Right ventricle myocardium superior (tissue), 1 donor: ENCODE data around the gene ACOT12. TPM values are rescaled to one million over a fixed set of nuclear protein-coding genes. Genes with fewer than 3 reads are reported as not detected.
"Not testable (repeated sequence)": the region's sequence is repeated elsewhere in the genome, so short reads cannot be mapped to it uniquely, and the experiment has no call there.

Source experiments
- ATAC-seq: fragments of 200-7000 bp; cut with Tn5 transposase; one replicate; pipeline ENCODE4 v1.9.1; 2020; ENCODE audit warnings: mild to moderate bottlenecking; ENCODE audit not compliant: poor library complexity
- DNase-seq: peaks from one replicate; pipeline ENCODE4 v3.0.0-alpha.2; 2020
- intact Hi-C: fragments of 100-400 bp; cut with DNase I; formaldehyde crosslinking; loops from one replicate; pipeline ENCODE4 v1.11.2; 2022
- total RNA-seq: library from RNA; stranded (reverse); fragmentation: NEBNext Ultra II Directional; extraction: Animal tissue kit (Norgen Biotek cat#: 25700); gene quantifications from one replicate; pipeline ENCODE4 v1.2.1, GENCODE V29; 2021
- donor health status: DM: no; HTN: yes; CAD: no; lungs with severe emphysema.

Gene ACOT12
- total RNA-seq, 1 donor from 2014 or later, result not detected

DNA sequence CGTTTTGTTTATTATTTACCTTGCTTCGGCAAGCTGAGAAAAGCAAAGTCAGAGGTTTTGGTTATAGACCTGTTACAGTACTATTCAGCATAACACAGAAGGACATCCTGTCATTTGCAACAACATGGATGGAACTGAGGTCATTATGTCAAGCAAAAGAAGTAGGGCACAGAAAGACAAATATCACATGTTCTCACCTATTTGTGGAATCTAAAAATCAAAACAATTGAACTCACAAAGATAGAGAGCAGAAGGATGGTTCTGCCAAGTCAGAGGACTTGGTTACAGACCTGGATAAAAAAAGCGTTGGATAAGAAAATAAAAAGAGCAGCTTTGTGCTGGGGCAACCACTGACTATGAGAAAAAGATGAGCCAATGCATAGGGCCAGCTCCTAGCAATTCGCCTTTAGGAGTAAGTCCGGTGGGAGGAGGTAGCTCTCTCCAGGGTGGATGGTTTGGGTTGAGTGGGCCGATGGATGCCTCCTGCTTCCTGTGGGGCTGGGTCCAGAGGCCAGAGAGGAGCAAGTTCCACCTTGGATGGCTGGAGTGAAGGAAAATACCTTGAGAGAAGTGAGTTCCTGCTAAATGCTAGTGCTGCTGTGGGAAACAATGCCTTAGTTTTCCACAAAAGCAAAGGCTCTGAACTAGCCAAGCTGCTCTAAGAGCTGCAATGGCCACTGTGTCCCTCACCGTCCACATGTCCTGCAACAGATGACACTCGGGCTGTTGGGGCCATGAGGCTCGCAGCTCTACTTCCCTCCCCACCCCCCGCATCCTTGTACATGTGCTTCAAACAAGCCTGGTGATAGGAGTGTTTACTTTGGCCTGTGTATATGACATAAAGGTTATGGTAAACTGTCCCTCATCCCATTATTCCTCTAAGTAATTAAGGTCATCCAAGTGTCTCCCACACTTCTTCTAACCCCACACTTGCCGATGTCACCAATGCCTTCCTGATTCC lies 38.4 kb downstream of the ACOT12 start:
- intact Hi-C loops, result no loop called here
- DNase-seq (no peak), ATAC-seq (no peak)

DNA sequence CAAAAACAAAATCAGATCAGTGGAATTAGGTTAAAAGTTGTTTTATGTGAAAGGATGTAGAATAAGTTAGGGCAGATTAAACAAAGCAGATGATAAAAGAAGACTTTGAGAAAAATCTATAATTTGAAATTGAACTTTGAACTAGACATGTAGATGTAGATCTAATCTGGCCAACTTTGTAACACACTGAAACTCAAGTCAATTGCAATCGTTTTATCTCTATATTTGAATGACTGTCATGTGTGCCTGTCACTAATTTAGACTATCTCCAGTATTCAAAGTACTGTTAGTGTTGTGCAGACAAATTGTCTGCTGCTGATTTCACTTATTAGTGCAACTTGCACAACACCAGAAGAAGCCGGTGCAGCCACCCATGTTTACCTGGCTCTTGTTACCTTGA lies 39.8 kb downstream of the ACOT12 start:
- DNase-seq, result no peak
- intact Hi-C loops, result no loop called here
- ATAC-seq, result no peak

DNA sequence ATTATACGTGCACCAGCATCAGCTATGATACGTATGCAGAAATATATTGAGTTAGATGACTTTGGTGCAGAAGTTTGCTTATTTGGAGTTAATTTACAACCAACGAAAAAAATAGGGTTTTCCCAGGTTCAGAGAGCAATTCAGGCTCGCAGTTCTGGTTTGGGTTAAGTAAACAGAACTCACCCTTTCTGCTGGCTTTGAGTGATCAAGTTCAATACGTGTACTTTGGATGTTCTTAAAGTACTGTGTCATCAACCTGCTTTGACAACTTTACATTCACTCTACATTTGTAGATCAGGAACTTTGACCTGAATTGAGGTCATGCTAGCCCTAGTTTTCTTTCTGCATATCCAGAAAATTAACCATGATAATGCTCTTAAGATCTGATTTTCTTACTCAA lies 40.7 kb downstream of the ACOT12 start:
- no peak for ATAC-seq
- DNase-seq, result no peak
- intact Hi-C loops, result no loop called here

DNA sequence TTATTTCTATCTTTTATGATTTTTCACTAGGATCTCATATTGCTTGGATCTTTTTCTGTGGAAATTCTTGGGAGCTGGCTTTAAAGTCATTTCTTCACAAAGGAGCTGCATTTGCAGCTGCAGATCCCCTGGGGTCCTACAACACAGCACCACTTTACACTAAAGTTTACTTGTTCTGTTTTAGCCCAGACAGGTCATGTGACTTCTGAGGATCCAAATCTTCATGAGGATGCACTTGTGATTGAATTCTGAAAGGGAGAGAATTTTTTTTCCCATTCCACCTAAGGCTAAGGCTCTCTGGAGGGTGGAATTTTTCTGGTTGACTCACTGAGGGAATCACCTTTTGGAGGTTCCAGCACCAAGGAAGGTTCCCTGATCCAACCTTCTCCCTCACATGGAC lies 43.4 kb downstream of the ACOT12 start:
- ATAC-seq (no peak), DNase-seq (no peak)
- intact Hi-C loops, result no loop called here

DNA sequence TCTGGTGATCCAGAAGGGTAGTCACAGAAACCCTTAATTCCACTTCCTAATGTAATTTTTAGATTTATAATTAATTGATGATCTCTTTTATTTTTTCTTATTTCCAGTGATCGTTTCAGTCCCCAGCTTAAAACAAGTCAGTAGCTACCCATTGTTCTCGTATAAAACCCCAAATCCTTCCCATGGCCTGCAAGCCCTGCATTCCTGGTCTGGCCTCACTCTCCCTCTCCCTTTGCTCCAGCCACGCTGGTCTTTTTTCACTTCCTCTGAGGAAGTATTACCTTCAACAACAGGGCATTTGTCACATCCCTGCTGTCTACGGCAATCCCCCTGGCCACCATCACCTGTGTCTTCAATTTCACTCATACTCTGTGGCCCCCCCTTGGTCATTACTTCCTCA lies 44.8 kb downstream of the ACOT12 start:
- DNase-seq, result no peak
- no peak for ATAC-seq
- intact Hi-C loops, result no loop called here

DNA sequence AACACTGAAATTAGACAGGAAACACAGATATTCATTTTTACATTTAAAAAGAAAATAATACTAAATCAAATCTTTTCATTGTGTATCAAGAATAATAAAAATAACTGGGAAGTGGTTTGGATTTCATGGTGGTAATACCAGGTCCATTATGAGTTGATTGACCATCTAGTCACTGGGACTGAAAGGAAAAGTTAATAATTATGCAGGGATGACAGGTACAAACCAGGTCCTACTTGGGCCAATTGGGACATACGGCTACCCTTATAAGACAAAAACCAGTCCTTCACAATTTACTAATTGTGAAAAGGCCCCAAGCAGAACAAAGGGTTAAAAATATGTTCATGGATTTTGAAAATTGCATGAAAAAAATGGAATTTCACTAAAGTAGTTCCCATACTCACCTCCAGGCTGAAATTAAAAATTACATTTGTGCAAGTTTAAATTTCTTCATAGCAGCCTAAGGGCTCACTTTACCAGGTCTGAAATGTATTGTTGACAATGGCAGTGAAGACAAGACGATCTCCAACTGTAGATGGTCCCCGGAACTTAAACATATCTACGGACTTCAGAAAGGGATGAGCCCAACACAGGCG lies 48.4 kb downstream of the ACOT12 start:
- ATAC-seq (no peak), DNase-seq (no peak)
- intact Hi-C loops, result no loop called here

DNA sequence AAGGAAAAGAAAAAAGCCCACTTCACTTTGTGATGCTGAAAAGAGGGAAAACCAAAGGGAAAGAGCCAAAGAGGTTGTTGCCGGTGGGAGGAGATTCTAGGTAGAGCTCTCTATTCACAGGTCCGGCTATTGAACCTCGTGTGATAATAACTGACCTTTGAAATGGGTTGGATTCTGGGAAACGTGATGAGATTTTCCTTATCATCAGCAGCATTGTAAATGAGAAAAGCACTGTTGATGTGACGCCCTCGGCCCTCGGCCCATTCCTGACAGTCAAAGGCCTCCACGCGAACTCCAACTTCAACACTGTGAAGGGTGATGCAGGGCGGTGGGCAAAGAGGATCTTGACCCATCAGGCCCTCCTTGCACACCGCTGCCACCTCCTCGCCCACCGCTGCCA lies 49.2 kb downstream of the ACOT12 start:
- intact Hi-C loops, result no loop called here
- DNase-seq, result no peak
- ATAC-seq, result no peak

DNA sequence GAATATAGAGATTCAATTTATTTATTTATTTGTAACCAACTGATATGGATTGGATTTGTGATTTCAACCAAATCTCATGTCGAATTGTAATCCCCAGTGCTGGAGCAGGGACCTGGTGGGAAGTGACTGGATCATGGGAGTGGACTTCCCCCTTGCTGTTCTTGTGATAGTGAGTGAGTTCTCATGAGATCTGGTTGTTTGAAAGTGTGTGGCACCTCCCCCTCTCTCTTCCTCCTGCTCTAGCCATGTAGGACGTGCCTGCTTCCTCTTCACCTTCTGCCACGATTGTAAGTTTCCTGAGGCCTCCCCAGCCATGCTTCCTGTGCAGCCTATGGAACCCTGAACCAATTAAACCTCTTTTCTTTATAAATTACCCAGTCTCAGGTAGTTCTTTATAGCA lies 55.7 kb downstream of the ACOT12 start:
- DNase-seq, ATAC-seq, intact Hi-C loops: not testable (repeated sequence)

DNA sequence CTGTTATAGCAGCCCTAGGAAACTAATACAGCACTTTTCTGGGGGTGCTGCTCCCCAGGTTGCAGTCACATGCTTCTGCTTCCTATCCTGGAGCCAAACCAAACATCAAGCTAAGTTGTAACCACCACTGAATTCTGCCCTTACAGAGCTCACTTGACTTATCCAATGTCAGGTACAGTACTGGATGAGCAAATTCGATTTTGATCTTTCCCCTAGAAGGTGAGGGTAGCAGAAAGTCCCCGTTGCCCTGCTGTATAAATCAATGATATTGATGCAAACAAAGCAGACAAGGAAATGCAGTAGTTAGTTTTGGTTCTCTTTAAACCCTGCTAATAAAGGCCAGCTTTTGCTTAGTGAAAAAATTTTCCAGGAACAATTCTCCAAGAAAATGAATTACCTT lies 56.1 kb downstream of the ACOT12 start:
- intact Hi-C loops, result no loop called here
- ATAC-seq (no peak), DNase-seq (no peak)

DNA sequence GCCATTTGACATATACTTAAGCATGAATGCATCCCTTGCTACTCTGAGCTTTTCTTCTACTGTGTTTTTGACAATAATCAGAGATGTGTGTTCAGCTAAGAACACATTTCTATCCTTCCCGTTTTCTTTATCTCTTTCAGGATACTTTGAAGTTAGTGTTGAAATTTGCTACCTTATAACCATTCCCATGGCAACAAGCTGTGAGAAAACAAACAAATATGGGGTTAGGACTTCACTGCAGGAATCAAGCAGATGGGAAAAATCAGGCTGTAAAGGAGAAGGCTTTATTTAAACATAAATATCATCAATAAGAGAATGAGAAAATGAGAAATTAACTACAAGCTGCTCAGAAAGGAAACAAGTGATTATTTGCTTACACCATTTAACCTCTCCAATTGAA lies 57.4 kb downstream of the ACOT12 start:
- DNase-seq, result no peak
- no peak for ATAC-seq
- intact Hi-C loops, result no loop called here

DNA sequence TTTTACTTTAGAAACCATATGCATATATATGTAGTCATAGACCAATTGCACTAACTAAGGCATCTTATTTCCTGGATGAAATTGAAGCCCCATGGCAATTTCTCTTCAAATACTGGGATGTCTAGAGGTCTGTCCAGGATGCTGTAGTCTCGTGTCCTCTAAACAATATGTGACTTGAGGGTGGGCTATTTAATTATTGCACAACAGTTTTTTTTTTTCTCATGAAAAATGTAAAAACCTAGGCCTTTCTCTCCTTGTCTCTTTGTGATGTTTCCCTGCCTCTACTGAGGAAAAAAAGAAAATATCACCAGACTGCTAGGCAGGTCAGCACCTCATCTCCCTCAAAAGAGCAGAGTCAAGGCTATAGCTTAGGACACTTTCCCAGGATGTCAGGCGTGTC lies 58.0 kb downstream of the ACOT12 start:
- ATAC-seq, result no peak
- no peak for DNase-seq
- intact Hi-C loops, result no loop called here

DNA sequence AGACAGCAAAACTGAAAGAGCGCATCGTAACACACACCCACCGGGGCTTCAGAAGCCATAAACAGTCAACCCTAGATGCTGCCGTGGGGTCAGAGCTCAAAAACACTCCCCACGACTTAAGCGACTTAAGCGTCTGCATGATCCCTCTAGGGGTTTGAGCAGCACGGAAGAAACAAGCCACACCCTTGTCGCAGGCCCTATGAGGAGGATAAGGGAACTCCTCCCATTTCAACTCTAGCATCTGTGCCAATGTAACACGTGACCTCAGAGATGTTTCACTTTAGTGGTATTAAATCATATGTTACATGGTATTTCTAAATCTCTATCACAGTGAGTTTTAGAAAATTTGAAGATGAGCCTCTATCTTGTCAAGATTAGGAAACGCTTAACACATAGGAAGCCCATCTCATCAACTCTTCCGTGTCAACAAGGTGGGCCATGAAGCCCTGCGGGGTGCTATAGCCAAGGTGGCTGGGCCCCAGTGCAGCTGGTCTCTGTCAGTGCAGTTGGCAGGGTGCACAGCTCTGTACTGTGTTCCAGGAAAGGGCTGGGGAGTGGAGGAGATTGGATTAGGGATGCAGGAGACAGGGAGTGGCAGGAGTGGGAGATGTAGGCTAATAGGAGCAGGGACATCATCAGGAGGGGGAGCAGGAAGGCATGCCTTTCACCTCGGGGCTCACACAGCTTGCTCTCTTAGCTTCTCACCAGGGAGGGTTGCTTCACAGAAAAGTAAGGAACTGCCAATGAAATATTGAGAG lies 59.5 kb downstream of the ACOT12 start:
- ATAC-seq (peak; percentile 41), DNase-seq (no peak)
- intact Hi-C loops, result no loop called here

DNA sequence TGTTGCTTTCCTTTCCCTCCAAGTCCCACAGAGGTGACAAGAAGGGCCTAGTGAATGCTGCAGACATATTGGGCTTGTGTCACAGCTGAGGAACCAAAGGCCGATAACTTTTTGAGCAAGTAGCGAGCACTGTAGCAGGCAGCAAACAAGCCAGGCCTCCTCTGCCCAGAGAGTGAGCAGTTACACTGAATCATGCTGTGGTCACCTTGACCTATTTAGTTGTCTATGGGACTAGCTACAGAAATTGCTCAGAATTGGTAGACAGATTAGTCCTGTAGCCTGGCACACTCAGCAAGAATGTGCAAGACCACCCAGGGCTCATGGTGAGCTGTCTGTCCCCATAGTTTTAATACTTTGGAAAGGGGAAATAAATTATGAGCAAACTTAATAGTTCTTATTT lies 67.4 kb downstream of the ACOT12 start:
- intact Hi-C loops, result no loop called here
- DNase-seq, result no peak
- ATAC-seq, result no peak

DNA sequence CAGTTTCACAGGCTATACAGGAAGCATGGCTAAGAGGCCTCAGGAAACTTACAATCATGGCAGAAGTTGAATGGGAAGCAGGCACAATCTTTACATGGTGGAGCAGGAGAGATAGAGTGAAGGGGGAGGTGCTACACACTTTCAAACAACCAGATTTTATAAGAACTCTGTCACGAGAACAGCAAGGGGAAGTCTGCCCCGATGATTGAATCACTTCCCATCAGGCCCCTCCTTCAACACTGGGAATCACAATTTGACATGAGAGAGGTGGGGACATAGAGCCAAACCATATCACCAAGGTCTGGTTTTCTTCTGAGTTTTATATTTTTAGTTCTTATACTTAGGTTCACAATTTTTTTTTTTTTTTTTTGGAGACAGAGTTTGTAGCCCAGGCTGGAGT lies 76.4 kb downstream of the ACOT12 start:
- ATAC-seq, result no peak
- DNase-seq, result no peak
- intact Hi-C loops, result no loop called here

DNA sequence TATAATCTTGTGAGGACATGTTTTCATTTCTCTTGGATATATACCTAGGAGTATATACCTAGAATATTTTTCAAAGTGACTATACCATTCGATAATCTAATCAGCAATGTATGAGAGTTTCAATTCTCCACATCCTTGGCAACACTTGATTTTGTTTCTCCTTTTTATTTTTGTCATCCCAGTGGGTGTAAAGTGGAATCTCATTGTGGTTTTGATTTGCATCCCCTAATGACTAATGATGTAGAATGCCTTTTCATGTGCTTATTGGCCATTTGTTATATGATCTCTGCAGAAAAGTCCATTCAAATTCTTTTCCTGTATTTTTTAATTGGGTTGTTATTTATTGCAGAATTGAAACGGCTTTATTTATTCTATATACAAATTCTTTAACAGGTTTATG lies 77.4 kb downstream of the ACOT12 start:
- intact Hi-C loops, result no loop called here

DNA sequence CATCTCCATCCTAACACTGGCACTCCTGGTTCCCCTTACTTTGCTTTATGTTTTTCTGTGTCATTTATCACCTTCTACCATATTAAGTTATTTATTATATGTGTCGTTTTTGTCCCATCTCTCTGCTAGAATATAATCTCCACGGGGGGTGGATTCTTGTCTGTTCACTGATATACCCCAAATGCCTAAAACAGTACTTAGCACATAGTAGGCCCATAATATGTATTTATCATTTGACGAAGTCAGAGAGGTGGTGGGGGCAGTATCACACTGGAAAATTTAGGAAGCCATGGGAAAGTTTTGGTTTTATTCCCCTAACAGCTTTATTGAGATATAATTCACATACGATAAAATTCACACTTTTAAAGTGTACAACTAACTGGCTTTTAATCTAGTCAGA lies 78.1 kb downstream of the ACOT12 start:
- no peak for ATAC-seq
- intact Hi-C loops, result no loop called here

More for the DNA sequence above, 77.4 kb downstream of the ACOT12 start:
- no peak for ATAC-seq
- DNase-seq, result no peak

DNA sequence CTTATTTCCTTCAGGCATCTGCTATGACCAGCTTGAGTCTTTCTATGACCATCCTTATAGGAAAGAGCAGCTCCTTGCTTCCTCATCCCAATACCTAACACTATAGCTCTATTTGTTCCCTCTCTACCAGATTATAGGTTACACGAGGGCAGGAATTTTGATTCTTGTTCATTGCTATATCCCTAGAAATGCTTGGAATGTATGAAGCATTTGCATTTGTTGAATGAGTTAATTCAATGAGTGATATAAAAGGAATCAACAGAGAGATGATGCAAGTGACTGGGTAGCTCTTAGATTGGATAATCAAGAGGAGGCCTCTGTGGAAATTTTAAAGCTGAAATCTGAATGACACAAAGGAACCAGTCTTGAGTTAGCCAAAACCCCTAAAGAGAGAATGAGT lies 78.6 kb downstream of the ACOT12 start:
- ATAC-seq, result no peak
- DNase-seq, result no peak
- intact Hi-C loops, result no loop called here

More for the DNA sequence above, 78.1 kb downstream of the ACOT12 start:
- DNase-seq, result no peak

DNA sequence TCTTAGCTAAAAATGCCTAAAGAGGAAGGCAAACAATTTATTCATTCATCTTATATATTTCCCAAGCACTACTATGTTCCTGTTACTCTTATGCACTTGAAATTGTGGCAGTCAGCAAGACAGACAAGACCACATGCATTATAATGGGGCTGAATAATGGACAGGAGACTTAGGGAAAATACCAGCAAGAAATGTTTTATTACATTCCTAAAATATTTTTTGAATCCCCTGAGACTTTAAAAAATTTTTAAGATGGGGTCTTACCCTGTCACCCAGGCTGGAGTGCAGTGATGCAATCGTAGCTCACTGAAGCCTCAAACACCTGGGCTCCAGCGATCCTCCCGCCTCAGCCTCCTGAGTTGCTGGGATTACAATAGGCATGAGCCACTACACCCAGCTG lies 79.4 kb downstream of the ACOT12 start:
- intact Hi-C loops, result no loop called here
- DNase-seq, result no peak
- ATAC-seq, result no peak

DNA sequence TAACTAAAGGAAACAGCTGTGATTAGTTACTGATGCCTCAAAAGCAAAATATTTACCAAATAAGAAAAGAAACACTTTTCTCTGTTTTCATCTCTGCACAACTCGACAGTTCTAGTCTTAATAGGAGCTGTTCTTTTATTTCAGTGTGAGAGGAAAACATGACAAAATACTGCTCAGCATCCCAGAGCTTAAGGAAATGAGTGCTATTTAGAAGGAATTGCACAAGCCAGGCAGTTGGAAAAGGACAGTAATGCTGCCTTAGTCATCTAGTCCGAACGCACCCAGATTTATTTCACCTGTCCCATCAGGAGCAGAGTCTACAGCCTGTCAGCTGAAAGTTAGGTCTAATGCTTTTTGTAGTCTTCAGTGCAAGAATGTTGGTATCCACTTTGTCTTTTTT lies 80.2 kb downstream of the ACOT12 start:
- intact Hi-C loops, result no loop called here
- ATAC-seq (no peak), DNase-seq (no peak)

DNA sequence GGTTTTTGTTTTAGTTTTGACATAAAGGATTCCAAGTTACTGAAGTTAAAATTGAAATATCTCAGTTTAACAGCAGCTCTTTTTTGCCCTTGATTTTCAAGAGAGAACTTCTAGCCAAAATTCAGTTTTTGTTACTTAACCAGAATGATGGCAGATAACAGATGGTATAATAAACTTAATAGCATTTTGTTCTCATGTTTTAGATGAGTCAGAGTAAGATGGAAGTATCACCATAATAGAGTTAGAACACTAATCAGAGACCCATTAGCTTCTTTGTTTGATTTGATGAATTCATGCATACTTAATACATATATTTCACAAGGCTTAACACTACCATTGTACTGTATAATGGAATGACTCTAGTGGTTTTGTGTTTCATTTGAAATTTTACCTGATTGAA lies 80.7 kb downstream of the ACOT12 start:
- DNase-seq (no peak), ATAC-seq (no peak)
- intact Hi-C loops, result no loop called here
